NOMO-1 treated with dmso at 0.1 percent for 144 hours (cell line): ENCODE data around the gene EEPD1.
"Not testable (repeated sequence)": the region's sequence is repeated elsewhere in the genome, so short reads cannot be mapped to it uniquely, and the experiment has no call there.

Experiments
- DNase-seq: peaks from one replicate; lab custom pipeline; 2025; ENCODE audit not compliant: unreplicated experiment; lab: John Stamatoyannopoulos, UW

Gene EEPD1

GRCh38 chr7:36128448-36129047 is 24.5 kb upstream of the EEPD1 start:
- DNase-seq: no peak

- no peak for DNase-seq
Observed at GRCh38 chr7:36129048-36129534, 24.0 kb upstream of the EEPD1 start.

GRCh38 chr7:36130236-36130945 is 22.7 kb upstream of the EEPD1 start:
- no peak for DNase-seq

- no peak for DNase-seq
Observed at GRCh38 chr7:36131026-36131425, 22.0 kb upstream of the EEPD1 start.

GRCh38 chr7:36131499-36131898 is 21.6 kb upstream of the EEPD1 start:
- DNase-seq: no peak

GRCh38 chr7:36132012-36132411 is 21.0 kb upstream of the EEPD1 start:
- DNase-seq: no peak

GRCh38 chr7:36135700-36136099 is 17.4 kb upstream of the EEPD1 start:
- DNase-seq: no peak

GRCh38 chr7:36137258-36137657 is 15.8 kb upstream of the EEPD1 start:
- DNase-seq: no peak

GRCh38 chr7:36137754-36138153 is 15.3 kb upstream of the EEPD1 start:
- no peak for DNase-seq

GRCh38 chr7:36138209-36138608 is 14.8 kb upstream of the EEPD1 start:
- no peak for DNase-seq

- no peak for DNase-seq
Observed at GRCh38 chr7:36141351-36141750, 11.7 kb upstream of the EEPD1 start.

- DNase-seq: no peak
Observed at GRCh38 chr7:36141850-36142249, 11.2 kb upstream of the EEPD1 start.

GRCh38 chr7:36144189-36144588 is 8.9 kb upstream of the EEPD1 start:
- DNase-seq: no peak

- no peak for DNase-seq
Observed at GRCh38 chr7:36145686-36146085, 7.4 kb upstream of the EEPD1 start.

- DNase-seq: no peak
Observed at GRCh38 chr7:36147361-36147760, 5.7 kb upstream of the EEPD1 start.

- no peak for DNase-seq
Observed at GRCh38 chr7:36148422-36149065, 4.5 kb upstream of the EEPD1 start.

GRCh38 chr7:36149240-36149639 is 3.8 kb upstream of the EEPD1 start:
- not testable (repeated sequence) for DNase-seq

- DNase-seq: no peak
Observed at GRCh38 chr7:36149694-36150452, 3.2 kb upstream of the EEPD1 start.

- no peak for DNase-seq
Observed at GRCh38 chr7:36151921-36152755, 916 bp upstream of the EEPD1 start.

GRCh38 chr7:36153571-36154097 is 580 bp downstream of the EEPD1 start:
- no peak for DNase-seq
